ENCODE measurements around the gene CYP2B6.

Gene CYP2B6

DNA sequence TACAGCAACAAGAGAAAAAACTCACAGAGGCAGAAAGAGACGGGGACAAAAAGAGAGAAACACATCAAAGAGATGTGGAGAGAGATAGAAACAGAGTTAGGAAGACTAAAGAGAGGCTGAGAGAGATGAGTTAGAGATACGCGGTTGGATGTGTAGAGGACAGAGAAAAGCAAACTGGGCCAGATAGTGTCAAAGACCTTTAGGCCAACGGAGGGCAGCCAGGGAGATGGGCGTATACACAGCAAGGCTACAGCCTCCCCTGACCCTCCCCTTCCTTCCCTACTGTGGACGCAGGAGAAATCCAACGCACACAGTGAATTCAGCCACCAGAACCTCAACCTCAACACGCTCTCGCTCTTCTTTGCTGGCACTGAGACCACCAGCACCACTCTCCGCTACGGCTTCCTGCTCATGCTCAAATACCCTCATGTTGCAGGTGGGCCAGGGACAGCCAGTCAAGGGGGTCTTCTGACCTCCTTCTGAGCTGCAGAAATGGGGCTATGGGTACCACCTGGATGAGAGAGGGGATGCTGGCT lies 18.7 kb downstream of the CYP2B6 start:
- TF ChIP-seq, protein P1, sequence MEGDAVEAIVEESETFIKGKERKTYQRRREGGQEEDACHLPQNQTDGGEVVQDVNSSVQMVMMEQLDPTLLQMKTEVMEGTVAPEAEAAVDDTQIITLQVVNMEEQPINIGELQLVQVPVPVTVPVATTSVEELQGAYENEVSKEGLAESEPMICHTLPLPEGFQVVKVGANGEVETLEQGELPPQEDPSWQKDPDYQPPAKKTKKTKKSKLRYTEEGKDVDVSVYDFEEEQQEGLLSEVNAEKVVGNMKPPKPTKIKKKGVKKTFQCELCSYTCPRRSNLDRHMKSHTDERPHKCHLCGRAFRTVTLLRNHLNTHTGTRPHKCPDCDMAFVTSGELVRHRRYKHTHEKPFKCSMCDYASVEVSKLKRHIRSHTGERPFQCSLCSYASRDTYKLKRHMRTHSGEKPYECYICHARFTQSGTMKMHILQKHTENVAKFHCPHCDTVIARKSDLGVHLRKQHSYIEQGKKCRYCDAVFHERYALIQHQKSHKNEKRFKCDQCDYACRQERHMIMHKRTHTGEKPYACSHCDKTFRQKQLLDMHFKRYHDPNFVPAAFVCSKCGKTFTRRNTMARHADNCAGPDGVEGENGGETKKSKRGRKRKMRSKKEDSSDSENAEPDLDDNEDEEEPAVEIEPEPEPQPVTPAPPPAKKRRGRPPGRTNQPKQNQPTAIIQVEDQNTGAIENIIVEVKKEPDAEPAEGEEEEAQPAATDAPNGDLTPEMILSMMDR (IDR thresholded peaks at IDR 0.05) = no peak
- H3K9me3 ChIP-seq = no peaks in the 10 kb centered on the region
- no peak overlapping the region for H3K4me3 ChIP-seq (ENCODE audit: low read depth in 1 of 2, low read length in 1 of 2)
- H3K27me3 ChIP-seq = peaks cover 22% of the 10 kb centered on the region
- no peak overlapping the region for H3K27ac ChIP-seq
- no peaks in the 10 kb centered on the region for H3K36me3 ChIP-seq
- H3K4me1 ChIP-seq (ENCODE audit: control insufficient read depth in 1 of 2, insufficient read depth in 1 of 2, low read depth in 1 of 2, low read length in 1 of 2) = no peaks in the 10 kb centered on the region

DNA sequence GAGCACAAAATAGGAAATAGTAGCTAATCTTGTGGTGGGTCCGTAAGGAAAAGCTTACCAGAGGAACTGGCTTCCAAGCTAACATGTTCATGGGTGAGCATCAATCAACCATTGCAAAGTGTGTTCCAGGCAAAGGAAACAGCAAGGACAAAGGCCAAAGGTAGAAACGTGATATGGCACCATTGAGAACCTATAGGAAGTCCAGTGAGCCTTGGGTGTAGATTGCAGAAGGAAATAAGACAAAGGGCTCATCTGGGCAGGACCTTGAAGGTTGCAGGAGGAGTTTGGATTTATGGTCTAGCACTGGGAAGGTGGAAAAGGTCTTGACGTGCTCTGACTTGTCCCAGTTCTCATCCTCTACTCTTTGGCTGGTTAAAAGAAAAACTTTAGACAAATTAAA lies 22.3 kb downstream of the CYP2B6 start:
- Histone ChIP-seq H3K36me3 (no peaks in the 10 kb centered on the region), H3K4me3 (ENCODE audit: low read depth in 1 of 2, low read length in 1 of 2) (no peak overlapping the region), H3K9me3 (no peaks in the 10 kb centered on the region), H3K27ac (no peak overlapping the region), H3K27me3 (peaks cover 27% of the 10 kb centered on the region), H3K4me1 (ENCODE audit: control insufficient read depth in 1 of 2, insufficient read depth in 1 of 2, low read depth in 1 of 2, low read length in 1 of 2) (no peaks in the 10 kb centered on the region)
- TF ChIP-seq, protein P1 (IDR thresholded peaks at IDR 0.05) = no peak

DNA sequence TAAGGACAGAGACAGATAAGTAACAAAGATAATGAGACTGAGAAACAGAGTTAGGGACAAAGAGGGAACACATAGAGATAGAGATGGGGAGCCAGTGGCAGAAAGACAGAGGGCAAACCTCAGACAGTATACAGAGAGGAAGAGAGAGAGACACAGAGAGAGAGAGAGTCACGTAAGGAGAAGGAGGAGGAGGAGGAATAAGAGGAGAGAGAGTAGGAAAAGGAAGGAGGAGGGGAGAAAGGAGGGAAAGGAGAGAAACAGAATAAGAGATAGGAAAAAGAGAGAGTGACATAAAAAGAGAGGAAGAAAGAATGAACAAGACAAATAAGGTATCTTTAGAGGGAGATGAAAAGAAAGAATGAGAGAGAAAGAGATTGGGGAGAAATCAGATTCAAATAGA lies 23.6 kb downstream of the CYP2B6 start:
- TF ChIP-seq, protein P1 (IDR thresholded peaks at IDR 0.05) = no peak
- Histone ChIP-seq H3K36me3 (no peaks in the 10 kb centered on the region), H3K27ac (no peak overlapping the region), H3K27me3 (peaks cover 27% of the 10 kb centered on the region), H3K4me3 (ENCODE audit: low read depth in 1 of 2, low read length in 1 of 2) (no peak overlapping the region), H3K9me3 (no peaks in the 10 kb centered on the region), H3K4me1 (ENCODE audit: control insufficient read depth in 1 of 2, insufficient read depth in 1 of 2, low read depth in 1 of 2, low read length in 1 of 2) (no peaks in the 10 kb centered on the region)

DNA sequence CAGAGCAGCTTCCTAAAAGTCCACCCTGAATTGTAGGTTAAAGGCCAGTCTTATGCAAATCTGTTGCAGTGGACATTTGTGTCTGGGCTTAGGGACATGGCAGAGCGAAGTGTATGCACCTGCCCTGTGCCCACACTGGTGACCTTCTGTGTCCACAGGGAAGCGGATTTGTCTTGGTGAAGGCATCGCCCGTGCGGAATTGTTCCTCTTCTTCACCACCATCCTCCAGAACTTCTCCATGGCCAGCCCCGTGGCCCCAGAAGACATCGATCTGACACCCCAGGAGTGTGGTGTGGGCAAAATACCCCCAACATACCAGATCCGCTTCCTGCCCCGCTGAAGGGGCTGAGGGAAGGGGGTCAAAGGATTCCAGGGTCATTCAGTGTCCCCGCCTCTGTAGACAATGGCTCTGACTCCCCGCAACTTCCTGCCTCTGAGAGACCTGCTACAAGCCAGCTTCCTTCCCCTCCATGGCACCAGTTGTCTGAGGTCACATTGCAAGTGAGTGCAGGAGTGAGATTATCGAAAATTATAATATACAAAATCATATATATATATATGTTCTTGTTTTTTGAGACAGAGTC lies 25.5 kb downstream of the CYP2B6 start:
- no peak overlapping the region for H3K27ac ChIP-seq
- no peak overlapping the region for H3K4me3 ChIP-seq (ENCODE audit: low read depth in 1 of 2, low read length in 1 of 2)
- H3K4me1 ChIP-seq (ENCODE audit: control insufficient read depth in 1 of 2, insufficient read depth in 1 of 2, low read depth in 1 of 2, low read length in 1 of 2) = no peaks in the 10 kb centered on the region
- H3K27me3 ChIP-seq = peaks cover 11% of the 10 kb centered on the region
- no peaks in the 10 kb centered on the region for H3K9me3 ChIP-seq
- TF ChIP-seq, protein P1 (IDR thresholded peaks at IDR 0.05) = no peak
- no peaks in the 10 kb centered on the region for H3K36me3 ChIP-seq

DNA sequence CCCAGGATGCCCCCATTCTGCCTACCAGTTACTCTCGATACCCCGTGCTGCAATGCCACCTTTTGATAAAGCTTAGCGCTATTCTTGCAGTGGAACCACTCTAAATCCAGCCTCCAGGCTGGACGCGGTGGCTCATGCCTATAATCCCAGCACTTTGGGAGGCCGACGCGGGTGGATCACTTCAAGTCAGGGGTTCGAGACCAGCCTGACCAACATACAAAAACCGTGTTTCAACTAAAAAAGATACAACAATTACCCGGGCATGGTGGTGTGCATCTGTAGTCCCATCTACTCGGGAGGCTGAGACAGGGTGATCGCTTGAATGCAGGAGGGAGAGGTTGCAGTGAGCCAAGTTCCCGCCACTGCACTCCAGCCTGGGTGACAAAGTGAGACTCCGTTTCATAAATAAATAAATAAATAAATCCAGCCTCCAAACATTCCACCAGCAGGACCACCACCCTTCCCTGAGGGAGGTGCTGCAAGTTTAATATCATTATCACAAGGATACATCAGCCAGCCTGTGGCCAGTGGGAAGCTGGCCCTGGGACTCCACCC lies 27.7 kb downstream of the CYP2B6 start:
- Histone ChIP-seq H3K27ac (no peak overlapping the region), H3K4me3 (ENCODE audit: low read depth in 1 of 2, low read length in 1 of 2) (no peak overlapping the region), H3K27me3 (peaks cover 27% of the 10 kb centered on the region), H3K9me3 (no peaks in the 10 kb centered on the region), H3K4me1 (ENCODE audit: control insufficient read depth in 1 of 2, insufficient read depth in 1 of 2, low read depth in 1 of 2, low read length in 1 of 2) (no peaks in the 10 kb centered on the region), H3K36me3 (no peaks in the 10 kb centered on the region)
- TF ChIP-seq, protein P1 (IDR thresholded peaks at IDR 0.05) = no peak
